ENCODE measurements around the gene PLA2G4E.

The PLA2G4E gene

GRCh38 chr15:42016971-42017370 is 3.9 kb downstream of the PLA2G4E start:
- DNase-seq, result no peak

- DNase-seq, result no peak
Observed at GRCh38 chr15:42014406-42014805, 6.4 kb downstream of the PLA2G4E start.

- no peak for DNase-seq
Observed at GRCh38 chr15:42012928-42013482, 7.8 kb downstream of the PLA2G4E start.

GRCh38 chr15:42012241-42012640 is 8.6 kb downstream of the PLA2G4E start:
- no peak for DNase-seq

- no peak for DNase-seq
Observed at GRCh38 chr15:42011074-42011473, 9.8 kb downstream of the PLA2G4E start.

- no peak for DNase-seq
Observed at GRCh38 chr15:42010434-42010833, 10.4 kb downstream of the PLA2G4E start.

GRCh38 chr15:42009474-42009873 is 11.4 kb downstream of the PLA2G4E start:
- DNase-seq, result no peak

GRCh38 chr15:42009022-42009421 is 11.8 kb downstream of the PLA2G4E start:
- no peak for DNase-seq

GRCh38 chr15:42007386-42007785 is 13.5 kb downstream of the PLA2G4E start:
- no peak for DNase-seq

GRCh38 chr15:42002333-42002732 is 18.5 kb downstream of the PLA2G4E start:
- no peak for DNase-seq

GRCh38 chr15:42001236-42001635 is 19.6 kb downstream of the PLA2G4E start:
- no peak for DNase-seq

GRCh38 chr15:41999290-42000285 is 21.3 kb downstream of the PLA2G4E start:
- no peak for DNase-seq

- DNase-seq, result no peak
Observed at GRCh38 chr15:41997845-41998244, 23.0 kb downstream of the PLA2G4E start.

GRCh38 chr15:41996921-41997592 is 23.8 kb downstream of the PLA2G4E start:
- DNase-seq, result no peak

- no peak for DNase-seq
Observed at GRCh38 chr15:41996376-41996775, 24.5 kb downstream of the PLA2G4E start.

- DNase-seq, result no peak
Observed at GRCh38 chr15:41995476-41995855, 25.4 kb downstream of the PLA2G4E start.

- DNase-seq, result no peak
Observed at GRCh38 chr15:41994772-41995475, 25.9 kb downstream of the PLA2G4E start.

GRCh38 chr15:41994171-41994650 is 26.6 kb downstream of the PLA2G4E start:
- DNase-seq, result no peak

GRCh38 chr15:41993472-41994170 is 27.2 kb downstream of the PLA2G4E start:
- DNase-seq, result no peak

- DNase-seq, result no peak
Observed at GRCh38 chr15:41992803-41993190, 28.0 kb downstream of the PLA2G4E start.

GRCh38 chr15:41992151-41992802 is 28.6 kb downstream of the PLA2G4E start:
- no peak for DNase-seq

GRCh38 chr15:41990691-41991090 is 30.2 kb downstream of the PLA2G4E start:
- no peak for DNase-seq

All from activated CD8-positive, alpha-beta memory T cell treated with anti-CD3 and anti-CD28 coated beads, Interleukin-2, amount 50 U/mL, for 4 hours (primary cell).